Stimulated activated CD8-positive, alpha-beta memory T cell treated with anti-CD3 and anti-CD28 coated beads, Interleukin-4, amount 100 ng/mL, for 4 hours (primary cell): ENCODE data around the gene CEP19.
A peak's percentile ranks its signal among the peaks of the same experiment; 100 is the strongest.

ENCODE experiments used
- DNase-seq, 2 donors: peaks; one replicate each; pipeline ENCODE4 v3.0.0-alpha.2; 2020; ENCODE audit warnings: low read depth in 2 of 2, low spot score in 1 of 2

The CEP19 gene

DNA sequence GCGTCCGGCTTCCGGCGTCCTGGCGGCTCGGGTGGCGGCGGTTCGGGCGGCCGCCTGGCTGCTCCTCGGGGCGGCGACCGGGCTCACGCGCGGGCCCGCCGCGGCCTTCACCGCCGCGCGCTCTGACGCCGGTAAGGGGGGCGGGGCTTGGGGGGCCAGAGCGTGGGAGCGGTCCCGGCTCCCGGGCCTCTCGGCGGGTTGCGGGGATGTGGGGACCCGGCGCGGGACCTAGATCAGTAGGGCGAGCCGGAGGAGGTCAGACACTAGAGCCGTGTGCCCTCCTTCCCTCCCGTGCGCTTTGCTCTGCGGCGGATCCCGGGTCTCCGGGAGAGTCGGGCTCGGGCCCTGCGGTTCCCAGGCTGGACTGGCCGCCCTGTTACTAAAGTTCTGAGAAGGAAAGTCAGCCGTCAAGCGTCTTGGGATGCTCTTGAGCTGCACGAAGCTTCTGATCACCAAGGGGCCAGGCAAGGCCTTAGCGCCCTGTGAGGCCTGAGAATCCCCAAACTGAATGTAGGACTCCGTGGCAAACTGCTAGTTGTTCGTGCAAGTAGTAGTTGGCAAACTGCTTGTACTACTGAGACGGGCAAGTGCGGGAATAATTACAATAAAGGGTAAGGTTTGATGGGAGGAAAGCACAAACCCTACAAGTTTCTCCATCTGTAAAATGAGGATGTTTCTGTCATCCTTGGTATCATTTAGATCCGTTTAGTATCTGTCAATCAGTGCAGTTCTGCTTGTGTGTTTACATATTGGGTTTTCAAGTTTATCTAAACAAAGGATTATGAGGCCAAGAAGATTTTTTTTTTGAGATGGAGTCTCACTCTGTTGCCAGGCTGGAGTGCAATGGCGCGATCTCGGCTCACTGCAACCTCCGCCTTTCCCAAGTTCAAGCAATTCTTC, 714 bp upstream of the CEP19 start:
- peak; percentile 26 to 41 for DNase-seq

GRCh38 chr3:196708467-196708866, 3.6 kb downstream of the CEP19 start:
- no peak for DNase-seq

- DNase-seq: no peak
Measured at GRCh38 chr3:196707566-196707965, 4.5 kb downstream of the CEP19 start.

DNA sequence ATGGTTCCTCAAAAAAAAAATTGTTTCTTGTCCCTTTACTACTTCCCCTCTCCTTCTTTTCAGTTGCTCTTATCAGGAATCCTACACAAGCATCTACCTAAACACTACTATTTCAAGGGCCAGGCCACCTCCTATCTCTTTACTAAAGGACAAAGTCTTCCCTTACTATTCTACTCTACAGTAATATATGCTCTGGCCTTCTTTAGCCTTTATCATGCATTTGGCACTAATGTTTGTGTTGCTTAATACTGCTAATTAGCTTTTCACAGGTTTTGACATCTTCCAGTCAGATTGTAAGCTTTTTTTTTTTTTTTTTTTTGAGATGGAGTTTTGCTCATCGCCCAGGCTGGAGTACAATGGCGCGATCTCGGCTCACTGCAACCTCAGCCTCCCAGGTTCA, 5.3 kb downstream of the CEP19 start:
- DNase-seq: no peak

- DNase-seq: no peak
Measured at GRCh38 chr3:196706327-196706726, 5.7 kb downstream of the CEP19 start.

- DNase-seq: no peak
Measured at GRCh38 chr3:196700801-196701200, 11.2 kb downstream of the CEP19 start.

- no peak for DNase-seq
Measured at GRCh38 chr3:196699749-196700148, 12.3 kb downstream of the CEP19 start.

GRCh38 chr3:196697270-196697669, 14.8 kb downstream of the CEP19 start:
- no peak for DNase-seq

GRCh38 chr3:196695849-196696226, 16.2 kb downstream of the CEP19 start:
- no peak for DNase-seq

GRCh38 chr3:196694941-196695848, 16.9 kb downstream of the CEP19 start:
- peak; percentile 4 to 5 for DNase-seq

DNA sequence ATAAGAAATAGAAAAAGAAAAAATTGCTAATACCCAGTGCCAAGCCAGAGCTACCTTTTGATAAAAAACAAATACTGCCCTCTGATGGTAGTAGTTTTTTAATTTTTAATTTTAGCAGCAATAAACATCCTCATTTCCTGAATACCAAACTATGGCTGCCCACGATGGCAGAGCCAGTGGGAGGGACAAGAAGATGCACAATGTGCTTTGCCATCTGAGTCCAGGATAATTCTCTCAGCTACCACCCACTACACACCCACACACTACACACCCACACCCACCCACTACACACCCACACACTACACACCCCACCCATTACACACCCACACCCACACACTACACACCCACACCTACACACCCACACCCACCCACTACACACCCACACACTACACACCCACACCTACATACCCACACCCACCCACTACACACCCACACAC, 17.8 kb downstream of the CEP19 start:
- DNase-seq: no peak

GRCh38 chr3:196691386-196691785, 20.7 kb downstream of the CEP19 start:
- no peak for DNase-seq

- DNase-seq: no peak
Measured at GRCh38 chr3:196689941-196690660, 21.9 kb downstream of the CEP19 start.

GRCh38 chr3:196688349-196688748, 23.7 kb downstream of the CEP19 start:
- DNase-seq: no peak

DNA sequence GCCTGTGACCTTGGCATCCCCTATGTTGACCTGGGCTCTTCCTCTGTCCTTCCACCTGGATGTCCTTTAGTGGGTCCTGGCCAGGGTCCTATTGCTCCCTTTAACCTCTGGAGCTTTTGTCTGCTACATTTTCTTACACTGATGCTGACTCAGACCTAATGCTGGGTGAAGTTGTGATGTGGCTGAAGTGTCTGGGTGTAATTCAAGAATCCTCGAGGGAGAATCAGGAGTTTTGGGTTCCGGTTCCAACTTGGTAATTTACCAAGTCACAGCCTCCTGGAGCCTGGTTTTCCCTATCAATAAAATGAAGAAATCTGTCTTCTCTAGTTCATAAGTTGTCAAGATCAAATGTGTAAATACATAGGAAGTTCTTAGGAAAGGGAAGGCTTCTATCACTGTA, 25.6 kb downstream of the CEP19 start:
- DNase-seq: no peak

DNA sequence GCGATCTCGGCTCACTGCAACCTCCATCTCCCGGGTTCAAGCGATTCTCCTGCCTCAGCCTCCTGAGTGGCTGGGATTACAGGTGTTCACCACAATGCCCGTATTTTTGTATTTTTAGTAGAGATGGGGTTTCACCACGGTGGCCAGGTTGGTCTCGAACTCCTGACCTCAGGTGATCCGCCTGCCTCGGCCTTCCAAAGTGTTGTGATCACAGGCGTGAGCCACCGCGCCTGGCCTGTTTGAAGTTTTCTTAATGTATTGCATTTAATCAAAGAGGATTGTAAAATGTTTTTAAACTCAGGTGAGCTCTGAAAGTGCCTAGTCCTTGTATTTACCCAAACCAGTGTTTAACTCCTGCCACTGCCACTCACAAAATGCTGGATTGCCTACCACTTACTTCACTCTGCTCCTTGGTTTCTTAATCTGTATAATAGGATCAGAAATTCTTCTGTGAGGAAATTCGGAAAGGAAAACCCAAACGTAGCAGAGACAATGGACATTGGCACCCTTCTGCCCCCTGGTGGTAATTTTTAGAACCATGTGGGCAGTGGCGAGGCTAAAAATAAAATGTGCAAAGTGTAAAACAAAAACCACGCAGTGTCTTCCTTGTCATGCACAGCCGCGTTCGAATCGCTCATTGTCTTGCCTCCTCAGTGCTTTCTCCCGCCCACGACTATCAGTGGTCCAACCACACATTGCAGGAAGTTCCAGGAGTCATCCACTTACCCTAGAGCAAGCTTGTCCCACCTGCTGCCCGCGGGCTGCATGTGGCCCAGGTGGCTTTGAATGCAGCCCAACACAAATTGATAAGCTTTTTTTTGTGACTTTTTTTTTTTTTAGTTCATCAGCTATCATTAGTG, 27.3 kb downstream of the CEP19 start:
- peak; percentile 42 to 43 for DNase-seq

DNA sequence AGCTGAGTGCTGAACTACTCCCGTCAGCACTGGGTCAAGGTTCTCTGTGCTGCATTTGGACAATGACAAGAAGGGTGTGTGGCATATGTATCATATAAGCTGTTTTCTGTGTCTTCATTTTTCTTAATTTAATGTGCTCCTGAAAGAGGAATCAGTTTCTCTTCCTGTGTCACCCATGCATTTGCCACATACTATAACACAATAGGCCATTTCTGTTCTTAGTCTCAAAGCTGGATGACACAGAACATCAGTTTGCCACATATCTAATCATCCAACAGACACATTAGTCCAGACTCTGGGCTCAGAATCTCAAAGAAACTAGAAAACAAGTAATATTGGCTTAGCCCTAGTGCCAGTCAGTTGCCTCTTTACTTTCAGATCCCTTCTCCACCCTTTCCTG, 34.1 kb downstream of the CEP19 start:
- no peak for DNase-seq

DNA sequence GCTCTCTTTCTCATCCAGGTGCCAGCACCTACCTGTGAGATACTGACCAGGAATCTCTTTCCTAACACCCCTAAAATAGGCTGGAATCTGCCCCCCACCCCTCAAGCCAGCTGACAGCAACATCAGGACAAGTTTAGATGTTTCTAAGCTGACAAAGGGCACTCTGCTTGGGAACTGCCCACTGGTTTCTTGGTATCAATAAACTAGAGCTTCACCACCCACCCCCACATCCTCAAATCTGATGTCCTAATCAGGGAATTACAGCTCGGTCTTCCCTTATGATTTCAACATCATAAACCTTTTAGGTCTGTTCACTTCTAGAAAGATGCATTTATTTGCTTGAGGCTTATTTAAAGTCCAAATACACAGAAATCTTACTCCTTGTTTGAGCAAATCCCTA, 34.7 kb downstream of the CEP19 start:
- DNase-seq: no peak

DNA sequence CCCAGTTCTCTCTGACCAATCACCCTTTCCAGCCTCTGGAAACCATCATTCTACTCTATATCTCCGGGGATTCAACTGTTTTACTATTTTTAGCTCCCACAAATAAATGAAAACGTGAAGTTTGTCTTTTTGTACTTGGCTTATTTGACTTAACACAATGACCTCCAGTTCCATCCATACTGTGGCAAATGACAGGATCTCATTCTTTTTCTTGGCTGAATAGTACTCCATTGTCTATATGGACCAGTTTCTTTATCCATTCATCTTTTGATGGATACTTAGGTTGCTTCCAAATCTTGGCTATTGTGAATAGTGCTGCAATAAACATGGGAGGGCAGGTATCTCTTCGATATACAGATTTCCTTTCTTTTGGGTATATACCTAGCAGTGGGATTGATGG, 38.4 kb downstream of the CEP19 start:
- DNase-seq: no peak

- DNase-seq: no peak
Measured at GRCh38 chr3:196670339-196670738, 41.7 kb downstream of the CEP19 start.
